Activated CD8-positive, alpha-beta memory T cell treated with anti-CD3 and anti-CD28 coated beads for 4 hours (primary cell): ENCODE results near the gene GPRC5B.

Source experiments
- DNase-seq, 2 donors: peaks; one replicate each; pipeline ENCODE4 v3.0.0-alpha.2; 2020; ENCODE audit warnings: low read depth in 2 of 2

GPRC5B gene

DNA sequence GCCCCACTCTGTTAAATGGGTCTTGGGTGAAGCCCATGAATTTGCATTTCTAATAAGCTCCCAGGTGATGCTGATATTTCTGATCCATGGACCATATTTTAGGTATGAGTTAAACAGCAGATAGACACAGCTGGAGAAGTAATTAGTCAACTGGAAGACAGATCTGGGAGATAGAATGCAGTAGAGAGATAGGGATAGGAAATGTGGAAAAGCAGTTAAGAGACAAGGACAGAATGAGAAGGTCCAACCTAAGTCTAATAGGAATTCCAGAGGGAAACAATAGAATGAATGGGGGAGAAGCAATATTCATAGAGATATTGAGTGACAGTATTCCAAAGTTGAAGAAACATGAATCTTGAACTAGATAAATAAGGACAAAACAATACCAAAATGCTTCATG, 71.7 kb downstream of the GPRC5B start:
- DNase-seq = no peak

- DNase-seq = no peak
Observed at GRCh38 chr16:19810817-19811731, 73.6 kb downstream of the GPRC5B start.

GRCh38 chr16:19809693-19810092, 75.0 kb downstream of the GPRC5B start:
- DNase-seq = no peak

GRCh38 chr16:19809121-19809635, 75.5 kb downstream of the GPRC5B start:
- DNase-seq = no peak

- no peak for DNase-seq
Observed at GRCh38 chr16:19808061-19808641, 76.5 kb downstream of the GPRC5B start.
